Lower leg skin (tissue), 4 donors: Measurements from ENCODE around the gene LHFPL3. TPM values are rescaled to one million over a fixed set of nuclear protein-coding genes. Genes with fewer than 3 reads are reported as not detected.

ENCODE experiments used
- DNase-seq, 2 donors: peaks; one replicate each; pipeline ENCODE4 v3.0.0-alpha.2; 2019; ENCODE audit warnings: low spot score in 2 of 2
- H3K4me3 ChIP-seq: fragments of 200-600 bp; sonication (generic); 2 replicates; pipeline ENCODE4 v1.5.1; 2017; ENCODE audit warnings: mild to moderate bottlenecking, low read depth; ENCODE audit not compliant: poor library complexity, severe bottlenecking
- CTCF ChIP-seq, 3 donors: fragments of 450-650 bp; IDR thresholded peaks; one replicate each; pipeline ENCODE4 v1.5.1; 2016; ENCODE audit warnings: antibody characterized with exemption in 3 of 3, mild to moderate bottlenecking in 3 of 3, moderate library complexity in 2 of 3
- POLR2A ChIP-seq, 2 donors: fragments of 450-650 bp; IDR thresholded peaks; one replicate each; pipeline ENCODE4 v1.6.1; 2016 to 2017; ENCODE audit warnings: antibody characterized with exemption in 2 of 2, mild to moderate bottlenecking in 1 of 2, moderate library complexity in 1 of 2
- WGBS, 2 donors: methylation state at CpG; one replicate each; pipeline ENCODE4 v1.1.5; 2018; 5-methylcytosine and 5-hydroxymethylcytosine counted together
- intact Hi-C: fragments of 100-400 bp; cut with DNase I; formaldehyde crosslinking; loops from one replicate; pipeline ENCODE4 v1.15.0; 2023; ENCODE audit warnings: low total_unique reads
- total RNA-seq, 4 donors: library from RNA; depleted of rRNA; stranded (reverse); fragments of >200 nt; gene quantifications; one replicate each; pipeline ENCODE4 v1.1.0, GENCODE V29; 2016

Gene LHFPL3
- total RNA-seq, 4 donors from 2014 or later = 0.16 to 2.4 TPM; not detected in 2

DNA sequence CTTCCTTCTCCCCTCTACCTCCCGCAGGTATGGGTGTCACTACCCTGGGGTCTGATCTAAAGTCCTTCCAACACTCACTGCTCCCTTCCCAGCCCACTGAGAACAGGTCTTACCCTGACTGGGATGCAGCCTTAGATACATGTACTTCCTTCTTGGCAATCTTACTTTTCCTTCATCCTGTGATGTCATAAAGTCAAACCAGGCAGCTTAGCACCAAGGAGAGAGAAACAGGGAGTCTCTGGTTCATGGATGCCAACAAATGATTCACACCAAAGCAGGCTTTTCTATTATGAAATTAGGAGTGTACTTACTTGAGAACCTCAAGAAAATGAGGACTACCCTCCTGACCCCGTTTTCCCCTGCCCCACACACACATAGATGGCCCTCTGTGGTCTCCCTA, 574.6 kb downstream of the LHFPL3 start:
- intact Hi-C loops = no loop called here
- TF ChIP-seq POLR2A (IDR thresholded peaks at IDR 0.05) = no peak
- TF ChIP-seq CTCF (IDR thresholded peaks at IDR 0.05) = no peak
- DNase-seq = no peak
- H3K4me3 ChIP-seq = no peak overlapping the region
- WGBS, 2 donors = 88 to 100% methylated on average over 2 of the region's 2 CpGs

DNA sequence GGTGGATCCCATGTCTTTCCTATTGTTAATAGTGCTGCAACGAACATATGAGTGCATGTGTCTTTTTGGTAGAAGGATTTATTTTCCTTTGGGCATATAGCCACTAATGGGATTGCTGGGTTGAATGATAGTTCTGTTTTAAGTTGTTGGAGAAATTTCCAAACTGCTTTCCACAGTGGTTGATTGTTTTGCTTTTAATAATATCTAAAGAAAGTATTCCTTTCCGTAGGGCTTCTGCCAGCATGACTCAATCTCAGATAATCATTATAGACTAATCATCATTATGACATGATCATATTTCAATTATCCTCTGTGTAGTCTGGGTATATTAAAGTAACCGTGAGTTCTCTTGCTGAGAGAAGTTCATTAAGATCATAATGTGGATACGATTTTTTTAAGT, 575.4 kb downstream of the LHFPL3 start:
- no peak for DNase-seq
- TF ChIP-seq POLR2A (IDR thresholded peaks at IDR 0.05) (no peak), CTCF (IDR thresholded peaks at IDR 0.05) (no peak)
- no peak overlapping the region for H3K4me3 ChIP-seq
- WGBS, 2 donors = 70 to 71% methylated on average over 4 of the region's 4 CpGs
- intact Hi-C loops = no loop called here

DNA sequence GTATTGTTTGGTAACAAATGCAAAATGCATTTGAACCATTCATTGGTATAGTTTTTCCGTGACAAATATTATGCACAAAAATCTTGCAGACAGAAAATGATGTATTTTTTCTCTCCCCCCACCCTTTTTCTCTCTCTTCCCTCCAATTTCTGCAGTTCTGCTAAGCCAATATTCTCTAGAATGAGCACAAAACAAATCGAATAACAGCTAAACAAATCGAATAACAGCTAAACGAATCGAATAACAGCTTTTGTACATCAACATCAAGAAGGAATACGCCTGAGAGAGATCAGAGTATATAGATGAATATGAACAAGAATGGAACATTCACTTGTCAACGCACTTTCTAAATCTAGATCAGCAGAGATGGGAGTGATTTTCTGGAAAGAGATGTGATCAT, 577.6 kb downstream of the LHFPL3 start:
- no peak overlapping the region for H3K4me3 ChIP-seq
- 90 to 91% methylated on average over 7 of the region's 7 CpGs for WGBS, 2 donors

GRCh38 chr7:104906556-104906955, 578.2 kb downstream of the LHFPL3 start:
- intact Hi-C loops = no loop called here
- TF ChIP-seq POLR2A (IDR thresholded peaks at IDR 0.05) (no peak), CTCF (IDR thresholded peaks at IDR 0.05) (no peak)
- WGBS, 2 donors = 85 to 87% methylated on average over 4 of the region's 4 CpGs
- no peak overlapping the region for H3K4me3 ChIP-seq
- DNase-seq = no peak

More for the DNA sequence above, 577.6 kb downstream of the LHFPL3 start:
- intact Hi-C loops = no loop called here
- DNase-seq = no peak
- TF ChIP-seq CTCF (IDR thresholded peaks at IDR 0.05) = no peak

GRCh38 chr7:104908636-104909035, 580.2 kb downstream of the LHFPL3 start:
- no peak for DNase-seq
- 91 to 93% methylated on average over 2 of the region's 2 CpGs for WGBS, 2 donors
- intact Hi-C loops = no loop called here

More at GRCh38 chr7:104908636-104909035, 580.2 kb downstream of the LHFPL3 start:
- H3K4me3 ChIP-seq = no peak overlapping the region
- TF ChIP-seq POLR2A (IDR thresholded peaks at IDR 0.05) = no peak
- no peak for TF ChIP-seq CTCF (IDR thresholded peaks at IDR 0.05)
